Measurements from ENCODE around the gene FARP1.

FARP1 gene

GRCh38 chr13:98301721-98302120 is 158.8 kb downstream of the FARP1 start:
- no peaks in the 10 kb centered on the region for H3F3A ChIP-seq (ENCODE audit: control insufficient read depth, insufficient read depth)
- H3K79me2 ChIP-seq (ENCODE audit: control insufficient read depth, low read length): no peaks in the 10 kb centered on the region
- TF ChIP-seq EZH2phosphoT487 (IDR thresholded peaks at IDR 0.05; ENCODE audit: borderline replicate concordance, low read length): no peak
- no peak for TF ChIP-seq CTCF (IDR thresholded peaks at IDR 0.05; ENCODE audit: low read depth, low read length, poor library complexity, severe bottlenecking)
- H3K36me3 ChIP-seq (ENCODE audit: control insufficient read depth, low read length): no peaks in the 10 kb centered on the region
- H3K9me2 ChIP-seq (replicated peaks; ENCODE audit: control insufficient read depth, low read length): no peaks in the 10 kb centered on the region
- H3K4me3 ChIP-seq (ENCODE audit: low read length): no peak overlapping the region
- H3K9me3 ChIP-seq (ENCODE audit: control insufficient read depth, insufficient read depth, low read length): no peaks in the 10 kb centered on the region
- no peak overlapping the region for H3K4me2 ChIP-seq (ENCODE audit: low read length)
- no peak overlapping the region for H3K27ac ChIP-seq (ENCODE audit: low read depth, low read length)
- no peaks in the 10 kb centered on the region for H3K27me3 ChIP-seq (ENCODE audit: control insufficient read depth, low read length)
- no peaks in the 10 kb centered on the region for H3K4me1 ChIP-seq (ENCODE audit: control insufficient read depth, low read length)
- H4K20me1 ChIP-seq (ENCODE audit: control insufficient read depth, insufficient read depth, low read depth, low read length): no peaks in the 10 kb centered on the region

GRCh38 chr13:98303858-98304257 is 161.0 kb downstream of the FARP1 start:
- no peaks in the 10 kb centered on the region for H4K20me1 ChIP-seq (ENCODE audit: control insufficient read depth, insufficient read depth, low read depth, low read length)
- H3K4me3 ChIP-seq (ENCODE audit: low read length): no peak overlapping the region
- H3K9me2 ChIP-seq (replicated peaks; ENCODE audit: control insufficient read depth, low read length): no peaks in the 10 kb centered on the region
- no peaks in the 10 kb centered on the region for H3K27me3 ChIP-seq (ENCODE audit: control insufficient read depth, low read length)
- no peaks in the 10 kb centered on the region for H3K9me3 ChIP-seq (ENCODE audit: control insufficient read depth, insufficient read depth, low read length)
- H3F3A ChIP-seq (ENCODE audit: control insufficient read depth, insufficient read depth): no peaks in the 10 kb centered on the region
- H3K4me2 ChIP-seq (ENCODE audit: low read length): no peak overlapping the region
- TF ChIP-seq CTCF (IDR thresholded peaks at IDR 0.05; ENCODE audit: low read depth, low read length, poor library complexity, severe bottlenecking): no peak
- TF ChIP-seq EZH2phosphoT487 (IDR thresholded peaks at IDR 0.05; ENCODE audit: borderline replicate concordance, low read length): no peak
- H3K4me1 ChIP-seq (ENCODE audit: control insufficient read depth, low read length): no peaks in the 10 kb centered on the region
- no peaks in the 10 kb centered on the region for H3K79me2 ChIP-seq (ENCODE audit: control insufficient read depth, low read length)
- H3K27ac ChIP-seq (ENCODE audit: low read depth, low read length): no peak overlapping the region
- H3K36me3 ChIP-seq (ENCODE audit: control insufficient read depth, low read length): no peaks in the 10 kb centered on the region

GRCh38 chr13:98305670-98306069 is 162.8 kb downstream of the FARP1 start:
- no peaks in the 10 kb centered on the region for H3K9me3 ChIP-seq (ENCODE audit: control insufficient read depth, insufficient read depth, low read length)
- H3K9me2 ChIP-seq (replicated peaks; ENCODE audit: control insufficient read depth, low read length): no peaks in the 10 kb centered on the region
- no peaks in the 10 kb centered on the region for H4K20me1 ChIP-seq (ENCODE audit: control insufficient read depth, insufficient read depth, low read depth, low read length)
- no peaks in the 10 kb centered on the region for H3K79me2 ChIP-seq (ENCODE audit: control insufficient read depth, low read length)
- no peaks in the 10 kb centered on the region for H3F3A ChIP-seq (ENCODE audit: control insufficient read depth, insufficient read depth)
- no peaks in the 10 kb centered on the region for H3K36me3 ChIP-seq (ENCODE audit: control insufficient read depth, low read length)
- no peak overlapping the region for H3K27ac ChIP-seq (ENCODE audit: low read depth, low read length)
- no peak for TF ChIP-seq CTCF (IDR thresholded peaks at IDR 0.05; ENCODE audit: low read depth, low read length, poor library complexity, severe bottlenecking)
- TF ChIP-seq EZH2phosphoT487 (IDR thresholded peaks at IDR 0.05; ENCODE audit: borderline replicate concordance, low read length): no peak
- no peaks in the 10 kb centered on the region for H3K4me1 ChIP-seq (ENCODE audit: control insufficient read depth, low read length)
- H3K27me3 ChIP-seq (ENCODE audit: control insufficient read depth, low read length): no peaks in the 10 kb centered on the region
- H3K4me2 ChIP-seq (ENCODE audit: low read length): no peak overlapping the region
- H3K4me3 ChIP-seq (ENCODE audit: low read length): no peak overlapping the region

Data from DOHH2 (cell line).